HEK293T (cell line): ENCODE data around the gene HSPA1A.

Experiments
- ARNT ChIP-seq: fragments of 450-650 bp; IDR thresholded peaks from 2 replicates; pipeline ENCODE4 v1.6.1; 2017; ENCODE audit warnings: mild to moderate bottlenecking
- ELF4 ChIP-seq: fragments of 450-650 bp; IDR thresholded peaks from 2 replicates; pipeline ENCODE4 v1.6.1; 2017; ENCODE audit warnings: antibody characterized with exemption
- FOXM1 ChIP-seq: fragments of 450-650 bp; IDR thresholded peaks from 2 replicates; pipeline ENCODE4 v1.6.1; 2017; ENCODE audit warnings: mild to moderate bottlenecking, borderline replicate concordance
- HDGF ChIP-seq: fragments of 450-650 bp; IDR thresholded peaks from 2 replicates; pipeline ENCODE4 v1.6.1; 2017; ENCODE audit warnings: antibody characterized with exemption, borderline replicate concordance
- NFRKB ChIP-seq: fragments of 450-650 bp; IDR thresholded peaks from 2 replicates; pipeline ENCODE4 v1.6.1; 2016; ENCODE audit warnings: mild to moderate bottlenecking, moderate library complexity
- SUZ12 ChIP-seq: fragments of 450-650 bp; IDR thresholded peaks from 2 replicates; pipeline ENCODE4 v1.6.1; 2016; ENCODE audit warnings: mild to moderate bottlenecking
- TARDBP ChIP-seq: fragments of 450-650 bp; IDR thresholded peaks from 2 replicates; pipeline ENCODE4 v1.6.1; 2016
- ZNF384 ChIP-seq: fragments of 450-650 bp; IDR thresholded peaks from 2 replicates; pipeline ENCODE4 v1.6.1; 2016

DNA sequence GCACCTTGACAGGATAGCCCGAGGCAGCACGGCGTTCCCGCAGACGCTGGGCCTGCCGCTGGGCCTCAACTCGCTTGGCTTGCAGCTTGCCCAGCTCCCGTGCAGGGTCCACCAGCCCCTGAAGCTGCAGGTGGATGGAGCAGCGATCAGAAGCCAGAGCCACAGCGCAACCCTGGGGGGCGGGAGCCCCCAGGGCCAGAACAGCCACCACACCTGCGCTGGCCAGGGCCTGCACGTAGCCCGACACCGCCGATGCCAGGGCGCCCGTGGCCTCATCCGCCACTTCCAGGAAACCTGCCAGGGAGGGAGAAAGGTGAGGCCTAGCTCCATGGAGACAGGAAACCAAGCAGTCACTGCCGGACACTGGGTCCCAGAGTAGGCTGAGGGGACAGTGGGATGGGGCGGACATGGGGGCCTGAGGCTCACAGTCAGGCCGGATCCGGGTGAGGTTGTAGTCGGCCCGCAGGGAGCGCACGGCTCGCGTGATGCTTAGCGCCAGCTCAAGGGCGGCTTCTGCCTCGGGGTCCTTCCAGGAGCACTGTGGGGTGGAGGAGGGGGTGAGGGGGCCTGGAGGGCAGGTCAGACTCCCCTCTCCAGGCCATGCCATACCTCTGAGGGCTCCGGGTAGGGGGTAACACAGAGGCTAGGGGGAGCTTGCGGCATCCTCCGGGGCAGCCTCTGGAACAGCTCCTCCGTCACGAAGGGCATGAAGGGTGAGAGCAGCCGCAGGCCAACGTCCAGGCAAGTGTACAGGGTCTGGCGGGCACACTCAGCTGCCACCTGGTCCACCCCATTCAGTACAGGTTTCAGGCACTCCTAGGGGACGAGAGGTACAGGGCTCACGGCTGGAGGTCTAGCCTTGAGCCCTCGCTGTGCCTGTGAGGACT, 36.1 kb upstream of the HSPA1A start:
- TF ChIP-seq NFRKB (no peak), ZNF384 (no peak), ARNT (no peak), TARDBP (no peak), HDGF (no peak), ELF4 (no peak), SUZ12 (no peak), FOXM1 (no peak)
